ENCODE data around the gene ITIH5.

ITIH5 gene

DNA sequence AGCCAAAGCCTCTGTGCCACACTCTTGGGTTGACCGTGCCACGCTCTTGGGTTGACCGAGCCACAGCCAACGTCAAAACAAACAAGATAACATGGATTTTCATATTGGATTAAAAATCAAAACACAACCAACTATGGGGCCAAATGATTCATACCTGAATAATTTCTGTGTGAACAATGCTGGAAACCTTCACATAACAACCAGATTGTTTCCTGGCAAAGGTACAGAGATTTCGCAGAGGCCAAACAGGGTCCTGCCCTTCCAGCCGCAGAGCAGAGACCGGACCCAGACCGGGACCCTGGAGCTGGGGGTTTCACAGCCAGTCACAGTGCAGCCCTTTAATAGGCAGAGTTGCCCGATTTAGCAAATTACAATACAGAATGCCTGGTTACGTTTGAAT is 40.5 kb downstream of the ITIH5 start:
- no peak for DNase-seq (ENCODE audit: low spot score)

DNA sequence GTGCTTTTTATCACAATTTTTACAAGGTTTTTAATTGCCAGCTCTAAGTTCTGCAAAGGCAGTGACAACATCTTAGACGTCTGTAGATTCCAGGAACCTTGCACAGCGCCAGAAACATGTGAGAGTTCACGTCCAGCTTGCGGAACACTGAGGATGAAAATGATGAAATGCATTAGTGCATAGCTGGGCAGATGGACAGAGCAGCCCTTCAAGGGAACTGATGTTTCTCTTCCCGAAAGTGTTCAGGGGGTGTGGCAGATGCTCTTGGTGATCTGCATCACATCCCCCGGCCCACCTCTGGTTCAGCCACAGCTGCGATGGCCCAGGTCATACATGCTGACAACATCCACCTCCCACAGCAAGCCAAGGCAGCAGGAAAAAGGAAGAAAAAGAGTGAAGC is 40.9 kb downstream of the ITIH5 start:
- DNase-seq (ENCODE audit: low spot score): no peak

- DNase-seq (ENCODE audit: low spot score): no peak
Measured at GRCh38 chr10:7625009-7625408, 41.8 kb downstream of the ITIH5 start.

- DNase-seq (ENCODE audit: low spot score): no peak
Measured at GRCh38 chr10:7622969-7623368, 43.8 kb downstream of the ITIH5 start.

DNA sequence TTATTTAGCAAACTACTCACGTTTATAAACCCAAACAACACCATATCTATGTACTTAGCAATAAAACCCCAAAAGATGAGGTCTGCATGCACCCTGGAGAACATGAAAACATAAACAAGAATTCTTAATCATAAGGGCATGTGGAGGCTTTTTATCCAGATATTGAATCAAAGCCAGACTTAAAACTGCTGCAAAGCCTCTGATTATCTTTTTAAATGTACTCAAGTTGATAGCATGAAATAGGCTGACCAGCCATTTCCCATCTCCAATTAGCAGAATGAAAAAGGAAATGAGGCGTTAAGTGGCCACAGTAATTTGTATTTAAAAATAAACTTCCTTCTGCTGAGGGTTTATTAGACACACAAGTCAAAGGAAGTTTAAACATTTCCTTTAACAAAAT is 48.3 kb downstream of the ITIH5 start:
- no peak for DNase-seq (ENCODE audit: low spot score)

- no peak for DNase-seq (ENCODE audit: low spot score)
Measured at GRCh38 chr10:7611909-7612308, 54.9 kb downstream of the ITIH5 start.

DNA sequence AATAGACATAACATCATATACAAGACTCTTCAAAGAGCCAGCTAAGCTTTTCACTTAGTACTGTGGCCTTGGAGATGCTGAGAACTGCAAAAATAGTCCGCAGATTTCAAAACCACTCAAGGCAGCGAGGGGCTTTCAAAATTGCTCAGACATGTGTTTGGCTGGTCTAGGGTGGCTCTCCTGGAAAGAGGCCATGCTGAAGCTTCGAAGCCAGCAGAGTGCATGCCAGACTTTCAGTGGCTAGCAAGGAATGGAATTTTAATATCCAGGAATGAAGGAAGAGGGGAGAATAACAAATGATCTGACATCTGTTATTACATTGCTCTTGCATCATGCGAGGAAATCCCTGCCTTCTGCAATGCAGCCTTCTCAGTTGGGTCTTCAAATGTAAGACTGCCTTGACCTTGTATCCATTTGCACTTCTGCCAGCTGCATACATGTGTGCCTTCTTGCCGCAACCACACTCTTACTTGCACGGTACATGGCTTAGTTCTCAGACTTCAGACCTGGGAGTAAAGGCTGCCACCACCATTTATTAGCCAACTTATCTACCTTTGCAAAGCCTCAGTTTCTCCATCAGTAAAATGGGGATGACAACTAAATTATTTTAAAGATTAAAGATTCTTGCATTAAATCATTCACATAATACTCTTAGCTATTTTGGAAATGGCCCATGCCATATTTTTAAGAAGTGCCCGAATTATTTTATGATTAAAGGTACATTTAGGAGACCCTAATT is 55.9 kb downstream of the ITIH5 start:
- DNase-seq (ENCODE audit: low spot score): no peak

- no peak for DNase-seq (ENCODE audit: low spot score)
Measured at GRCh38 chr10:7610026-7610425, 56.7 kb downstream of the ITIH5 start.

- no peak for DNase-seq (ENCODE audit: low spot score)
Measured at GRCh38 chr10:7609556-7609955, 57.2 kb downstream of the ITIH5 start.

DNA sequence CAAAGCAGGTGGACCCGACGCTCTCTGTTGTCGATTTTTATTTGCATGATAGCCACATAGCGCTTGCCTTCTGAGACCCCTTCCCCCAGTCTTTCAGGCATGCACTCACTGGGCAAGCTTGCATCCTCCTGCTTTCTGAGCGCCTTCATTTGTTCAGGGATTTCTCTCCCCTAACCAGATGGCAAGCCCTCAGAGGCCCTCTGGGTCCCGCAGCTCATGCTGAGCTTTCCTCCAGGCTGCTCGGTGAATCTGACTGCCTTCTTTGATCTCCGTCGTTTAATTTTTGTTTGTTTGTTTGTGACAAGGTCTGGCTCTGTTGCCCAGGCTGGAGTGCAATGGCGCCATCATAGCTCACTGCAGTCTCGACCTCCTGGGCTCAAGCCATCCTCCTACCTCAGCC is 58.8 kb downstream of the ITIH5 start:
- no peak for DNase-seq (ENCODE audit: low spot score)

GRCh38 chr10:7606951-7607404 is 59.8 kb downstream of the ITIH5 start:
- DNase-seq (ENCODE audit: low spot score): no peak

DNA sequence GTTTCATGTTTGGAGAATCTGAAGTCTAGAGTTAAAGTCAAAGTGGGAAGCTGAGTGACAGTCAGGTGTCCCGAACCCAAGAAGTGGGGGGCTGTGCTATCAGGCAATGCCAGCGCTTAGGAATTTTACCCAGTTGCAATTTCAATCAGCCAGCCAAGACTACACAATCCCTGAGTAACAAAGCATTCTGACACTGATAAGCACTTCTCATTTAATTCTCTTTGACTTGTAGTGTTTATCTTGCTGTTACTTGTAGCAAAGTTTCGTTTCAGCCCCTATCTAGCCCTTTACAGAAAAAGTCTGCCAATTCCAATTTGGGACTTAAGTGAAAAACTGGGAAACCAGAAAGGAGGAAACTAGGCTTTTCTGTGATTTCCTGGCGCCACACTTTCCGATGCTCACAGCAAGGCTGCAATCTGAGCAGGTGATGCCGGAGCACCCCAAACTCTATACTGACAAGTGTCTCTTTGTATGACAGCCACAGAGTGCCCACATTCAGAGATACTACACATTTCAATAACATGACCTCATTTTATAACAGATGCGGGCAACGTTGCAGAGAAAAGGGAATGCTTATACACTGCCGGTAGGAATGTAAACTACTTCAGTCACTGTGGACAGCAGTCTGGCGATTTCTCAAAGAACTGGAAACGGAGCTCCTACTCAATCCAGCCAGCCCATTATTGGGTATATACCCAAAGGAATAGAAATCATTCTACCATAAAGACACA is 61.0 kb downstream of the ITIH5 start:
- DNase-seq (ENCODE audit: low spot score): no peak

DNA sequence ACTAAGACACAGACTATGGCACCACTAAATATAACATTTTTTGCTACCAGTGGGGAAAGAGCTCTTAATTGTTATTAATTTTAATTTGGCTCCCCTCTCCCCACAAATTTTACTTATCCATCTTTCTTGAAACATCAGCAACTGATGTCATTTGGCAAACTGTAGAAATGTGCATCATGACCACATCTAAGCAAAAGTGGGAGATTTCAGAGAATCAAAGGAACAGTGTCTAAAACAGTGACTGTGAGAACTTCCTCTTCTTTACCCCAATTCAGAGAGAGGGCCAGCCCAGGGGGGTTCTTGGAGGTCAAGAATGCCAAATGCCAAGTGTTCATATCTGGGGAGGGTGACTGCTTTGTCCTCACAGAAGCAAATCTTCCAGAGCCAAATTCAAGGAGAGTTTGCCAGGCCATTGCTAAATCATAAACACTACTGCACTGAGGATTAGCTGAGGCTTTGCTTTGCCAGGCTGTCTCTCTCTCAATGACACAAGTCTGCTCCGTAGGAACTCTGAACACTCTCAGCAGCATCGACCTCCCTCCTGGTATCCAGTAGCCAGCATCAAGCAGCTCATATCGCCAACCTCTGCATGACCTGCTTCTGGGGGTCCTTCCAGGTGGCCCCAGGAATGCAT is 65.6 kb downstream of the ITIH5 start:
- DNase-seq (ENCODE audit: low spot score): no peak

DNA sequence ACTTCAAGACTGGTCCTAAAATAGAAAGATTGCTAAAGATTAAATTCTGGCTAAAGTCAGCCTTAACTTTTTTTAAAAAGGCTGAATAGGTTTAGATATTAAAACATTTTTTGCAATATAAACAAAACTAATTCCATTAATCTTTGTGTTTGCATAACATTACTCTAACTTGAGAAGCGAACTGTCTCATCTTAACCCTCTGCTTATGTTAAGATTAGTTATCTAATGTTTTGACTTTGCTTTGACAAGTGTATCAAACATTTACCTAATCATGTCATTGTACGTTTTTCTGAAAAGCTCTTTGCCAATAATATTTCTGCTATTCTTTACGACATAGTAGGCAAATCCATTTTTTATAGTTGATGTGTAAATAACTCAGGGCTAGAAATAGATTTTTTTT is 68.0 kb downstream of the ITIH5 start:
- DNase-seq (ENCODE audit: low spot score): no peak

GRCh38 chr10:7596356-7596755 is 70.4 kb downstream of the ITIH5 start:
- peak; percentile 17 for DNase-seq (ENCODE audit: low spot score)

DNA sequence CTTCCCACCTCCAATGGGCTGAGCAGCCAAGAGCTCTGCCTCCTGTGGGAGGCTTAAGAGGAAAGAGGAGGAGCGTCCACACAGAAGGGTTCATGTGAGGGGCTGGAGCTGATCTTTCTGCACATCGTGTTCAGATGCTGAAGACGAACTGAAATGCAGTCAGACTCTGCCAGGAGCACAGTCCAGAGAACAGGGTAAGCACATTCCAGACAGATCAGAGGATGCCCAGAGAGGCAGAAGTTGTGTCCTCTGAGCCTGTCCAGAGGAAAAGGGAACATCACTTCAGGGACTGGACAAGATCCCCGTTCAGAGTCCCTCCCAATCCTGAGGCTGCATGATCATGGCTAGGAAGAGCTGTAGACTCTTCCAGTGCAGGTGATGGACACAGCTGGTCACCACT is 72.9 kb downstream of the ITIH5 start:
- no peak for DNase-seq (ENCODE audit: low spot score)

GRCh38 chr10:7593063-7593462 is 73.7 kb downstream of the ITIH5 start:
- DNase-seq (ENCODE audit: low spot score): peak; percentile 28

GRCh38 chr10:7592627-7593026 is 74.1 kb downstream of the ITIH5 start:
- DNase-seq (ENCODE audit: low spot score): no peak

DNA sequence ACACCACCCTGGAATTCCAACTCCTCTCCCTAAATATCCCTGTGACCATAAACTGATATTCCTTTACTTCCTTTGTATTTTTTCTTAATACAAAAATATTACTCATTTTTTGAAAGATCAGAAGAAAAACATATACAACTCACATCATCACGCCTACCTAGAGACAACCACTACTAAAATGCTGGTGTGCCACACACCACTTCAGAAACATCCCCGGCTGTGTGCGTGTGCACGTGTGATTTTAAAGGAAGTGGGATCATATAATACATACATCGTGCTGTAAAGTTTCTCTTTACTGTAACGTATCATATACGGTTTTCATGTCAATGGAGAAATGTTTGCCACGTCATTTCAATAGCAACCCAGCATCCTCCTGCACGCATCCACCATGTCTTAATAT is 76.5 kb downstream of the ITIH5 start:
- no peak for DNase-seq (ENCODE audit: low spot score)

DNA sequence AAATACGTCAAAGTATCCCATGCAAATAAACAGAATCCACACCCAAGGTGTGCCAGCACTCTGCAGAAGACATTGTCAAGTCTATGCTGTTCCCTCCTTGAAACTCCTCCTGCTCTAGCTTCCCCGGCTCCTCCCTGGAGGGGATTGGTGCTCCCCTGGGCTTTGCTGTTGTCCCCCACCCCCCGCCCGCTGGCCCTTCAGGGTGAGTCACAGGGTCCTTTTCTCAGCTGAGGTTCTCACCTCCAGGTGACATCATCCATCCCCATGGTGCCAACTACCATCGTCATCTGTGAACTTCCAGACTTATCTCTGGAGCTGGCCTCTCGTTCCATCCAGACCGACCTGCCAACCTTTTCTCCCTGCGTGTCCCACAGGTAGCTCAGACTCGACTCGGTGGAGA is 77.0 kb downstream of the ITIH5 start:
- DNase-seq (ENCODE audit: low spot score): no peak

- no peak for DNase-seq (ENCODE audit: low spot score)
Measured at GRCh38 chr10:7587865-7588188, 78.9 kb downstream of the ITIH5 start.

DNA sequence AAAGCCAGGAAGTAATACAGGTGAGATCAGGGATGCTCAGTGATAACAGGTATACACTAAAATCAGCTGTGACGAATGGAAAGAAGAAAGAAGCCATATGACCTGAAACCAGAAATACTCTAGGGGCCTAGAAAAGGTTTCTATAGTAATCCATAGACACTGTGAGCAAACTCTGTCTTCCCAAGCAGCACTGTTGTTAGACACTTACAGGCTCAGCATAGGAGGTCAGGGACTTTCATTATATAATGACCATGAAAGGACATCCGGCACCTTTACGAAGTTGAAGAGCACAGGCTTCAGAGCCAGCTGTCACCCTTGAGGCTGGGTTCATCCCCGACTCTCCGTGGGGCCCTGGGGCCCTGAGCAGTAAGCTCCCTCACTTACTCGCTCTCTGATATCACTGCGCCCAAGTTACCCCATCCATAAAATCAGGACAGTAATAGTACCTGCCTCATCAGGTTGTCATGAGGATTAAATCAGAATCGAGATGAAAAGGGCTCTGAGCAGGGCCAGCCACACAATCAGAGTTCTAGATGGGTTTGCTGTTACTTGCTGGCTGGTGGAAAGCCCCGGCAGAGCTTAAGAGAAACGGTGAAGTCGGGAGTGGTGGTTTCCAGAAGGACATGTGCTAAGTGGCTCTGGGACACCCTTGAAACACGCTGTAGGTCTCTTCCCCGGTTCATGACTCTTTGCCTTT is 79.5 kb downstream of the ITIH5 start:
- DNase-seq (ENCODE audit: low spot score): no peak

GRCh38 chr10:7585228-7585627 is 81.5 kb downstream of the ITIH5 start:
- no peak for DNase-seq (ENCODE audit: low spot score)

Data from putamen (tissue), 1 donor.